ENCODE data around the gene LRRC34.

The LRRC34 gene

GRCh38 chr3:169772305-169772896, 40.3 kb downstream of the LRRC34 start:
- DNase-seq (ENCODE audit: low read depth) = peak; percentile 64
- H3K4me3 ChIP-seq (ENCODE audit: low read depth, low read length) = peak overlapping the region; percentile 98
- TF ChIP-seq CTCF (IDR thresholded peaks at IDR 0.05; ENCODE audit: low read depth, low read length, missing control alignments) = no peak
- in situ Hi-C loops (cut with HindIII; ENCODE audit: low sequenced_read_pairs) = no loop called here

- TF ChIP-seq CTCF (IDR thresholded peaks at IDR 0.05; ENCODE audit: low read depth, low read length, missing control alignments) = no peak
- peak; percentile 80 for DNase-seq (ENCODE audit: low read depth)
- in situ Hi-C loops (cut with HindIII; ENCODE audit: low sequenced_read_pairs) = no loop called here
- H3K4me3 ChIP-seq (ENCODE audit: low read depth, low read length) = peak overlapping the region; percentile 98
Measured at GRCh38 chr3:169771497-169772304, 41.0 kb downstream of the LRRC34 start.

GRCh38 chr3:169769287-169770181, 43.2 kb downstream of the LRRC34 start, which contains the start of gene ACTRT3:
Gene ACTRT3 (minus strand): TSS chr3:169769561. CDS start chr3:169769520, 41 bp downstream.
- TF ChIP-seq CTCF (IDR thresholded peaks at IDR 0.05; ENCODE audit: low read depth, low read length, missing control alignments) = no peak
- in situ Hi-C loops (cut with HindIII; ENCODE audit: low sequenced_read_pairs) = no loop called here

GRCh38 chr3:169764882-169765612, 47.7 kb downstream of the LRRC34 start, which contains the start of gene TERC:
Gene TERC (minus strand): TSS chr3:169765060.
- DNase-seq (ENCODE audit: low read depth) = peak; percentile 60
- peak within 1 kb of the TSS; percentile 61 for H3K4me3 ChIP-seq (ENCODE audit: low read depth, low read length)
- no peak for TF ChIP-seq CTCF (IDR thresholded peaks at IDR 0.05; ENCODE audit: low read depth, low read length, missing control alignments)
- in situ Hi-C loops (cut with HindIII; ENCODE audit: low sequenced_read_pairs) = no loop called here

More at GRCh38 chr3:169769287-169770181, 43.2 kb downstream of the LRRC34 start, which contains the start of gene ACTRT3:
- DNase-seq (ENCODE audit: low read depth) = no peak
- H3K4me3 ChIP-seq (ENCODE audit: low read depth, low read length) = peak within 1 kb of the TSS; percentile 67

GRCh38 chr3:169764312-169764881, 48.3 kb downstream of the LRRC34 start:
- no peak for TF ChIP-seq CTCF (IDR thresholded peaks at IDR 0.05; ENCODE audit: low read depth, low read length, missing control alignments)
- in situ Hi-C loops (cut with HindIII; ENCODE audit: low sequenced_read_pairs) = no loop called here
- DNase-seq (ENCODE audit: low read depth) = no peak

More at GRCh38 chr3:169764312-169764881, 48.3 kb downstream of the LRRC34 start:
- H3K4me3 ChIP-seq (ENCODE audit: low read depth, low read length) = peak overlapping the region; percentile 61
